Large intestine (tissue), 3 donors: Measurements from ENCODE around the gene NR2C2AP. TPM values are rescaled to one million over a fixed set of nuclear protein-coding genes. Genes with fewer than 3 reads are reported as not detected.

Source experiments
- DNase-seq, 2 donors: peaks; one replicate each; pipeline versions ENCODE4 v3.0.0 to v3.0.0-alpha.2; 2013
- H3K27ac ChIP-seq: one replicate; pipeline ENCODE4 v1.5.1; 2013; ENCODE audit warnings: low read length
- H3K27me3 ChIP-seq: 2 replicates; pipeline ENCODE4 v1.6.1; 2013; ENCODE audit warnings: low read length; ENCODE audit not compliant: control insufficient read depth, insufficient read depth
- H3K36me3 ChIP-seq: 2 replicates; pipeline ENCODE4 v1.6.1; 2013; ENCODE audit warnings: low read length; ENCODE audit not compliant: control insufficient read depth, insufficient read depth
- H3K4me1 ChIP-seq: one replicate; pipeline ENCODE4 v1.6.1; 2013; ENCODE audit warnings: low read length; ENCODE audit not compliant: control insufficient read depth, insufficient read depth
- H3K4me3 ChIP-seq: one replicate; pipeline ENCODE4 v1.5.1; 2013; ENCODE audit warnings: low read length
- H3K9me3 ChIP-seq: one replicate; pipeline ENCODE4 v1.6.1; 2013; ENCODE audit warnings: mild to moderate bottlenecking, low read depth, low read length, moderate library complexity; ENCODE audit not compliant: control insufficient read depth
- WGBS: methylation state at CpG from one replicate; pipeline ENCODE4 v1.1.5; 2013; ENCODE audit warnings: low lambda C conversion rate; ENCODE audit not compliant: insufficient coverage; 5-methylcytosine and 5-hydroxymethylcytosine counted together
- polyA plus RNA-seq: library from polyadenylated mRNA; unstranded; fragments of 120-200 nt; gene quantifications from one replicate; pipeline ENCODE4 v1.2.1, GENCODE V29; 2013

NR2C2AP gene
- polyA plus RNA-seq, 1 donor = 17.4 TPM

DNA sequence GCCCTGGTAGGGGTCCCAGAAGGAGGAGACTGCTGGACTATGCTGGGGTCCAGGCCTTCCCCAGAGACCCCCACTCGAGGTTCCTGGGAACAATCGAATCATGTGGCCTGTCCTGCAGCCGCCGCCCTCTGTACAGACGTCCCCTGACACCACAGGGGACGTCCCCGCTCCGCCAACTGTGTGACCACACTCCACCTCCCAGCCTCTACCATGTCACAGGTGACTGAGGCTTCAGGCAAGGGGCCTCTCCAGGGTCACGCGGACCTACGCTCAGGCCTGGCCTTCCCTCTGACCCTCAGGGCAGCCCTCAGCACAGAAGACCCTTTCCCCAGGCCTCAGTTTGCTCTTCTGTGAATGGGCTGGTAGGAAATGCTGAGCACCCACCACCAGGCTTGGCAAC, 51.8 kb downstream of the NR2C2AP start:
- Histone ChIP-seq H3K4me3 (no peak overlapping the region), H3K27ac (no peak overlapping the region), H3K9me3 (no peaks in the 10 kb centered on the region), H3K36me3 (peaks cover 37% of the 10 kb centered on the region), H3K27me3 (no peaks in the 10 kb centered on the region), H3K4me1 (no peaks in the 10 kb centered on the region)
- no CpG with 5 or more reads among the region's 11 CpGs for WGBS
- no peak for DNase-seq

Other genes starting within 250 kb of the NR2C2AP start
- 90.0 TPM for gene SUGP2, start 169.9 kb downstream of the NR2C2AP start, polyA plus RNA-seq
- 21.0 TPM for gene ARMC6, start 169.8 kb downstream of the NR2C2AP start, polyA plus RNA-seq
- gene SLC25A42, start 139.4 kb downstream of the NR2C2AP start, polyA plus RNA-seq = 12.9 TPM
- gene TMEM161A, start 64.9 kb downstream of the NR2C2AP start, polyA plus RNA-seq = 29.0 TPM
- 1.4 TPM for gene MEF2B, start 33.2 kb downstream of the NR2C2AP start, polyA plus RNA-seq
- gene BORCS8, start 11.3 kb downstream of the NR2C2AP start, polyA plus RNA-seq = 17.5 TPM
- 58.5 TPM for gene RFXANK, start 11.2 kb downstream of the NR2C2AP start, polyA plus RNA-seq
- 0.39 TPM for gene NCAN, start 8.5 kb upstream of the NR2C2AP start, polyA plus RNA-seq
- 56.9 TPM for gene TM6SF2, start 69.9 kb upstream of the NR2C2AP start, polyA plus RNA-seq
- gene SUGP1, start 117.1 kb upstream of the NR2C2AP start, polyA plus RNA-seq = 38.3 TPM
- gene MAU2, start 117.4 kb upstream of the NR2C2AP start, polyA plus RNA-seq = 55.2 TPM
- gene GATAD2A, start 202.3 kb upstream of the NR2C2AP start, polyA plus RNA-seq = 46.8 TPM